GM21737 (cell line): ENCODE results near the gene FOXN3.

ENCODE experiments used
- ATAC-seq: cut with Tn5 transposase; IDR thresholded peaks from one replicate; pipeline ENCODE4 v1.9.1; 2021; ENCODE audit warnings: mild to moderate bottlenecking, moderate library complexity; ENCODE audit not compliant: unreplicated experiment

FOXN3 gene, protein sequence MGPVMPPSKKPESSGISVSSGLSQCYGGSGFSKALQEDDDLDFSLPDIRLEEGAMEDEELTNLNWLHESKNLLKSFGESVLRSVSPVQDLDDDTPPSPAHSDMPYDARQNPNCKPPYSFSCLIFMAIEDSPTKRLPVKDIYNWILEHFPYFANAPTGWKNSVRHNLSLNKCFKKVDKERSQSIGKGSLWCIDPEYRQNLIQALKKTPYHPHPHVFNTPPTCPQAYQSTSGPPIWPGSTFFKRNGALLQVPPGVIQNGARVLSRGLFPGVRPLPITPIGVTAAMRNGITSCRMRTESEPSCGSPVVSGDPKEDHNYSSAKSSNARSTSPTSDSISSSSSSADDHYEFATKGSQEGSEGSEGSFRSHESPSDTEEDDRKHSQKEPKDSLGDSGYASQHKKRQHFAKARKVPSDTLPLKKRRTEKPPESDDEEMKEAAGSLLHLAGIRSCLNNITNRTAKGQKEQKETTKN

GRCh38 chr14:89417091-89417464 is at the start of gene FOXN3:
FOXN3 (minus strand) TSS chr14:89417233; CDS start chr14:89412476, 4,757 bp downstream.
- ATAC-seq: peak; percentile 49

- ATAC-seq: no peak
These were observed 49.5 kb upstream of the FOXN3 start for GRCh38 chr14:89466484-89466883.

- ATAC-seq: no peak
These were observed 48.8 kb upstream of the FOXN3 start for GRCh38 chr14:89465876-89466275.

GRCh38 chr14:89461256-89461655 is 44.2 kb upstream of the FOXN3 start:
- ATAC-seq: no peak

GRCh38 chr14:89458713-89459420 is 41.8 kb upstream of the FOXN3 start:
- no peak for ATAC-seq

- no peak for ATAC-seq
These were observed 40.0 kb upstream of the FOXN3 start for GRCh38 chr14:89457007-89457406.

DNA sequence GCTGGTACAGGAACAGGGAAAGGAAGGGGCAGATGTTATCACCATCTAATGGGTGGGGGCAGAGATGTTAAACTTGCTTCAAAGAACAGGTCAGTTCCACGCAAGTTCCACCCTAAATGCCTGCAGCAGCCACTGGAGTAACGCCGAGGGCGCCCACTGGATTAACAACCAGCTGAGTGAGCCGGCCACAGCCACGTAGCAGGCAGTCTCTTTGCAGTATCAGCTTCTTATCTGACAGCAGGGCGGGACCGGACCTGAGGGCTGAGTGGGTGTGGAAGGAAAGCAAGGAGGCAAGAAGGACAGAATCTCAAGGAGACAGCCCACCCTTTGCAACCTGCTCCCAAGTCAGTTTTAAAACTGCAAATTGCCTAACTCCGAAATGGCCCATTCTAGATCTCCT is 38.4 kb upstream of the FOXN3 start:
- no peak for ATAC-seq

DNA sequence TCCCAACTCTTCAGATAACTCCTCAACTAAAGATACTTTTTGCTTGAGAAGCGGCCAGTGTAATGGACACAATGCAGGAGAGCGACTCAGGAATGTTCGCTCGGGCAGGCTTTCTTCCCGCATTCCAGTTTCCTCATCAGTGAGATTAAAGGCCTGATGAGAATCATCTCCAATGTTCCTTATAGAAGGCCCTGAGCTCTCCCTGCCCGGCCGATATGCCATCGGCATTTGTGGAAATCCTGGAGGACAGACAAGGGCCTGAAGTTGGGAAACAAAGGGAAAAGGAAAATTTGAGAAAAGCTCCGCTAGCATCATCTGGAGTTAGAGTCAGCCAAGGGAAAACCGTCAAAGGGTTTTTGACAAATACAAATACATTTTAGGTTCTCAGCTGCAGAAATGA is 38.0 kb upstream of the FOXN3 start:
- ATAC-seq: no peak

DNA sequence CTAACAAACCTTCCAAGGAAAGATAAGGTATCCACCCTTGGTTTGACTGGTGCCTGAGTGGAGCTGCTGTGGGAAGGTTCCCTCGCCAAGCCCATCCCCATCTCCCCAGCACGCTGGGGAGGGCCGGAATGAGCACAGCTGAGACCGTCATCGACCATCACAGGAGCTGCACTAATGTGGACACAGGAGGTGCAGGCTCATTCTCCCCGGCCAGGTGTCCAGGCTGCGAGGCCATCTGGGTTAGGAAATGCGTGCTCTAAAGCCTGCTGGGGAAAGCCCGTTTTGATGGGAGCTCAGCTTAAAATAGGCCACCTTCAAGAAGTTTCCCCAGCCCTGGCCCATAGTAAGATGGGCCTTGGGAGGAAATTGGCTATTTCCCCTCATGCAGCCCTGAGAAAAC is 35.2 kb upstream of the FOXN3 start:
- no peak for ATAC-seq

DNA sequence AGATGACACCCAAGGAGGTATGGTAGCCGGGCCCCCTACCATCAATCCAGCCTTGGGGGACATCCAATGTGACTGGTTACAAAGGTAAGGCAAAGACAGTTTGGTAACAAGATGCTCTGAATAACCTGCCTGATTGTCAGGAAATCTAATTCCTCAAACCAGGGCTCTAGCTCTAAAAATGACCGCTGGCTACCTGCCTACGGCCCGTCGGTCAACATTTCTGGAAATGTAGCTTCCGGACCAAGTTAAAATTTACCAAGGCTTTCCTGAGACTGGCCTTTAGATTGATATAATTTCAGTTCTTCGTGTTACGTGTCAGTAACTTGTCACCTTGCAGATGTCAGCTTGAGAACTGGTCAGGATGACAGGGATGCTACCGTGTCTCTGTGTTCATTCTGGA is 34.2 kb upstream of the FOXN3 start:
- no peak for ATAC-seq

- ATAC-seq: no peak
These were observed 30.3 kb upstream of the FOXN3 start for GRCh38 chr14:89447182-89447944.

- no peak for ATAC-seq
These were observed 28.4 kb upstream of the FOXN3 start for GRCh38 chr14:89445273-89445973.

- no peak for ATAC-seq
These were observed 27.6 kb upstream of the FOXN3 start for GRCh38 chr14:89444516-89445125.

DNA sequence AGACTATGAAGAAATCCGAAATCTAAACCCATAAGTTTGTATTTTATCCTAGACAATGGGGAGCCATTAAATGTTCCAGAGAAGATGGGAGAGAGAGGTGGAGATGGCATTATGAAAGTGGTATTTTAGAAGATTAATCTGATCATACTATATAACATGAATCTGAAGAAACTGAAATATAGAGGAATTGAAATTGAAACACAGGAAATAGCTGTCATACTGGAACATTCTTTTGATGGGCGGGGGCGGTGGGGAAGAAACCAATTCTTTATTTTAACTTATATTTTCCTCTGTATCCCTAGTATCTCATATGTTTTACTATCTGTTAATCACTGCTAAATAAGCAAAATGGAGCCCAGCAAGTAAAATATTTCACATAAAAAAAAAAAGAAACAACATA is 27.0 kb upstream of the FOXN3 start:
- ATAC-seq: no peak

DNA sequence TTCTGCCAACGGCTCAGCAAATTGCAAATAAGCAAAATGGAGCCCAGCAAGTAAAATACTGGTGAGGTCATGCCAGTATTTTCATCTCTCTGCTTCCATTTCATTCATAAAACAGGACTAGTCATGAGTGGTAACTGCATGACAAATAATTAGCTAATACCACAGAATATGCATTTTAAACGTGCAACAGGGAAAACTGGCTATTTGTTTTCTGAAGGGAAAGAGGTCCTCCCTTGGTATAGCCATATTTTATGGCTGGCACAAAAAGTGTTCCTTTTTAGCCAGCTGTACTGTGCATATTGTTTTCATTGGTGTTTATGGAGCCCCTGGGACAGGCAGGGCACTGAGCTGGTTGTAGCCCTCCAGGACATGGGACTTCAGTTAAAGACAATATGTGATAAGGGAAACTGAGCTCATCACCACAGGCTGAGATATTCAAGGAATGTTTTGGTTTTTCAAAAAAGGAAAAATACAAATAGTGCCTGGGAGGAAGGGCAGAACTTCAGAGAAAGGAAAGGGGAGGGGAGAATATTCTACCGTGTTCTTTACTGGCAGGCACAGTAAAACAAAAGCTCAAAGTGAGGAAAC is 26.1 kb upstream of the FOXN3 start:
- no peak for ATAC-seq

- no peak for ATAC-seq
These were observed 25.2 kb upstream of the FOXN3 start for GRCh38 chr14:89442280-89442679.

- ATAC-seq: no peak
These were observed 24.2 kb upstream of the FOXN3 start for GRCh38 chr14:89440986-89441909.

DNA sequence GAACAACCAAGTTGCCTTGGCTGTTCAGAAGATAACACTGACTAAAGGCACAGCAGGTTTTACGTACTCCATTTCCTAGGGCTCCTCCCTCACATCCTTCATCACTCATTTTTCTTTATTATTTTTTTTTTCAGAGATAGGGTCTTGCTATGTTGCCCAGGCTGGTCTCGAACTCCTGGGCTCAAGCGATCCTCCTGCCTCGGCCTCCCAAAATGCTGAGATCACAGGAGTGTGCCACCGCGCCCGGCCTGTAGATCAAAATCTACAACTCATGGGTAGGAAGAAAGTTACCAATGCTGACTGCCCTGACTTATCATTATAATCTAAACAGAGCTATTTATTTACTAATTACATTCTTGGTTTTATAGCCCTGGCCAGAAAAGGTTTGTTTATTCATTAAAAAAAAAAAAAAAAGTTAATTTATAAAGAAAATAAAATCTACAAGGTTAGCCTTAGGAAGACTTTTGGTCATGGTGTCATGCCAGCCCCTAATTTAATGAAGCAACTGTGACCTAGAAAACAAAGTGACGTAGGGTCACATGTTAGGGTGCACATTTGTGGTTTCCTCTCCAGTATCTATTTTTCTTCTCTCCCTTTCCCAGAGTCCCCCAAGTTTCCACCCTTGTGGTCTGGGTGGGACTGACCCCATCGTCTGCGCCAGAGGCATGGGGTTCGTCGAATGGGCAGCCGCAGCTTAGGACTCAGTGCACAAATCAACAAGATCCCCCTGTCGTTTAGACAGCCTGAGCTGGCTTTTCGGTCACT is 19.0 kb upstream of the FOXN3 start:
- no peak for ATAC-seq
